ENCODE results near the gene NFKB1. TPM values are rescaled to one million over a fixed set of nuclear protein-coding genes. Genes with fewer than 3 reads are reported as not detected.

Gene NFKB1
- total and polyA plus RNA-seq, 10 of the 15 experiments (the other 5 are each of a cell fraction or from before 2014, with no cell fraction given) = 8.7 to 110 (median 57.3) TPM

DNA sequence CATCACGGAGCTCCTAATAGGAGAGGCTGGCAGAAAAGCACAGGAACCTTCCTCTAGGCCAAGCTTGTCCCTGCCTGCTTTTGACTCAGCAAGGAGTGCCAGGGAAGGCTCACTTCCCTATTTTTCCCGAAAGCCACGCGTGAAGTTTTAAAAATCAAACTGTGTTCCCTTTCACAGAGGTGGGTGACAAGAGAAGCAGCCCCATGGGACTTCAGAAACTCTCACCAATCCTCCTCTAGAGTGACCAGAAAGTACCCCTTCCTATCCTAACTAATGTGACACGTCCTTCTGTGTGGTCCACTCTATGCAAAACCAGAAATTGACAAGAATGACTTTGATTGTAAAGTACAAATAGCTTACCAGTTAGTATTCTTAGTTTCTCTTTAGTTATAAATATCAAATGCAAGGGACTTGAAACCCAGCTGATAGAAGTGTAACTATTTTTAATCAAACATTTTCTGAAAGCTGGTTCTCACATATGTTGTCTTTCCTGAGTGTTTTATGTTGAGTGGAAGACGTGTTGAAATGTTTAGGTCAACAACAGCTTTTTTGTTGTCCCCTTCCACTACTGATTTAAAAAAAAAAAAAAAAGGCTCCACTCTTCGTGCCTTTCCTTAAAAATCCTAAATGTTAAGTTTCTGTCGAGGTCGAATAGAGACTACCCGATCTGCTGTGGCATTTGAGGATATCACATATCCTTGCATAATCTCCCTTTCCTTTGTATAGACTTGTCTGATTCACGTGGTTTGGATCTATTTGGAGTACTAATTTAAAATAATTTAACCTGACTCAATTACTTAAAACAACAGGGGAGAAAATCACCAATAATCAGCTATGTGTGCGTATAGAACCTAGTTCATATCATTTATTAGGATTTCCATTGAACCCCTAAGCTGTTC is 42.1 kb downstream of the NFKB1 start (continued):
- no peak for TF ChIP-seq FOS (IDR thresholded peaks at IDR 0.05; ENCODE audit: borderline replicate concordance, extremely low read depth, insufficient read length)
- TF ChIP-seq FOXM1 (IDR thresholded peaks at IDR 0.05; ENCODE audit: low read depth, low read length) = no peak
- TF ChIP-seq ZSCAN29 (IDR thresholded peaks at IDR 0.05) = no peak
- TF ChIP-seq, protein P1, sequence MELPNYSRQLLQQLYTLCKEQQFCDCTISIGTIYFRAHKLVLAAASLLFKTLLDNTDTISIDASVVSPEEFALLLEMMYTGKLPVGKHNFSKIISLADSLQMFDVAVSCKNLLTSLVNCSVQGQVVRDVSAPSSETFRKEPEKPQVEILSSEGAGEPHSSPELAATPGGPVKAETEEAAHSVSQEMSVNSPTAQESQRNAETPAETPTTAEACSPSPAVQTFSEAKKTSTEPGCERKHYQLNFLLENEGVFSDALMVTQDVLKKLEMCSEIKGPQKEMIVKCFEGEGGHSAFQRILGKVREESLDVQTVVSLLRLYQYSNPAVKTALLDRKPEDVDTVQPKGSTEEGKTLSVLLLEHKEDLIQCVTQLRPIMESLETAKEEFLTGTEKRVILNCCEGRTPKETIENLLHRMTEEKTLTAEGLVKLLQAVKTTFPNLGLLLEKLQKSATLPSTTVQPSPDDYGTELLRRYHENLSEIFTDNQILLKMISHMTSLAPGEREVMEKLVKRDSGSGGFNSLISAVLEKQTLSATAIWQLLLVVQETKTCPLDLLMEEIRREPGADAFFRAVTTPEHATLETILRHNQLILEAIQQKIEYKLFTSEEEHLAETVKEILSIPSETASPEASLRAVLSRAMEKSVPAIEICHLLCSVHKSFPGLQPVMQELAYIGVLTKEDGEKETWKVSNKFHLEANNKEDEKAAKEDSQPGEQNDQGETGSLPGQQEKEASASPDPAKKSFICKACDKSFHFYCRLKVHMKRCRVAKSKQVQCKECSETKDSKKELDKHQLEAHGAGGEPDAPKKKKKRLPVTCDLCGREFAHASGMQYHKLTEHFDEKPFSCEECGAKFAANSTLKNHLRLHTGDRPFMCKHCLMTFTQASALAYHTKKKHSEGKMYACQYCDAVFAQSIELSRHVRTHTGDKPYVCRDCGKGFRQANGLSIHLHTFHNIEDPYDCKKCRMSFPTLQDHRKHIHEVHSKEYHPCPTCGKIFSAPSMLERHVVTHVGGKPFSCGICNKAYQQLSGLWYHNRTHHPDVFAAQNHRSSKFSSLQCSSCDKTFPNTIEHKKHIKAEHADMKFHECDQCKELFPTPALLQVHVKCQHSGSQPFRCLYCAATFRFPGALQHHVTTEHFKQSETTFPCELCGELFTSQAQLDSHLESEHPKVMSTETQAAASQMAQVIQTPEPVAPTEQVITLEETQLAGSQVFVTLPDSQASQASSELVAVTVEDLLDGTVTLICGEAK (IDR thresholded peaks at IDR 0.05; ENCODE audit: borderline replicate concordance) = no peak
- no peak for TF ChIP-seq SREBF2 (IDR thresholded peaks at IDR 0.05; ENCODE audit: low read length)
- no peak for TF ChIP-seq GABPA (IDR thresholded peaks at IDR 0.05; ENCODE audit: low read depth)
- TF ChIP-seq SRF (IDR thresholded peaks at IDR 0.05; ENCODE audit: low read depth in 2 of 2, low read length in 2 of 2) = no peak
